GM19193 (cell line): ENCODE data around the gene PTGES.

ENCODE experiments used
- POLR2A ChIP-seq: IDR thresholded peaks from 4 replicates; pipeline ENCODE4 v1.6.1; 2011; ENCODE audit not compliant: insufficient read depth, insufficient read length; ENCODE audit errors: extremely low read depth

The PTGES gene

DNA sequence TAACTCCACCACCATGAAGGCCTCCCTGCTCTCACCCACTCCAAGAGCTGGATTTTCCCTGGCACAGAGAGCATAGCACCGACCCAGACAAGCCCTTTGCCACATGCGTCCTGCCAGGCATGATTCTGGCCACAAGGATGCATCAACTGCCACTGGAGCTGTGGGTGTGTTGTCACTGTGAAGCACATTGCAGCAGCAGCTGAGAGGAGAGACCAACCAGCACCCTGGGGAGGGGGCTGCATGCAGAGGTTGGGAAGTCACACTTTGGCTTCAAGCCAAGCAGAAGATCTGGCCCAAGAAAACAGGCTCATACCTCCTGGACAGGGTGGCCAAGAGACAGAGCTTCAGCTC lies 22.6 kb upstream of the PTGES start:
- TF ChIP-seq POLR2A: no peak

DNA sequence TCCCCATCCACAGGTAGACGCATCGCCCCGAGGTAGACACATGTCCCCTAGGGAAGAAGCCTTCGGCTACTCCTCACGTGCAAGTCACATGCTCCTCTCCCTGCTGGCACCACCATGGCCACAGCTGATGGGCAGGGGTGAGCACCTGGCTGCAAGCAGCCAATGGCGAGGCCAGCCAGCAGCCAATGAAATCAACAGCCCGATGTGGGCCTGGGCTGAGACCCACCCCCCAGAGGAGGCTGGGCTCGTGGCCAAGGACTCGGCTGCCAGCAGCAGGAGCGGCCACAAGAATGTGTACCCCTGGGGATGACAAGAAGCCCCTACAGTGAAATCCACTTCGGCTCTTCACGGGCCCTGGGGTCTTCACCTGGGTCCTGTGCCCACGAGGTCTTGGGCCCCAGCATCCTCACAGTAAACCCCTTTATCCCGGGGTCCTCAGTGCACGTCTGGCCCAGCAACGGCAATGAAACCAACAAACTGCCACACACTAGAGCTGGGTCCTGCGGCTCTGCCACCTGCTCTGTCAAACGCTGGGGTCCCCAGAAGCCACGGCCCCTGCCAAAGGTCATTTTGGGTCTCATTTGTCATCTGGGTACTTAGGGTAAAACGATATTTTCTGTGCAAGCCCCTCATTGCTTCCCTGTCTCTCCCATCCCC lies 22.1 kb upstream of the PTGES start:
- TF ChIP-seq POLR2A: no peak

DNA sequence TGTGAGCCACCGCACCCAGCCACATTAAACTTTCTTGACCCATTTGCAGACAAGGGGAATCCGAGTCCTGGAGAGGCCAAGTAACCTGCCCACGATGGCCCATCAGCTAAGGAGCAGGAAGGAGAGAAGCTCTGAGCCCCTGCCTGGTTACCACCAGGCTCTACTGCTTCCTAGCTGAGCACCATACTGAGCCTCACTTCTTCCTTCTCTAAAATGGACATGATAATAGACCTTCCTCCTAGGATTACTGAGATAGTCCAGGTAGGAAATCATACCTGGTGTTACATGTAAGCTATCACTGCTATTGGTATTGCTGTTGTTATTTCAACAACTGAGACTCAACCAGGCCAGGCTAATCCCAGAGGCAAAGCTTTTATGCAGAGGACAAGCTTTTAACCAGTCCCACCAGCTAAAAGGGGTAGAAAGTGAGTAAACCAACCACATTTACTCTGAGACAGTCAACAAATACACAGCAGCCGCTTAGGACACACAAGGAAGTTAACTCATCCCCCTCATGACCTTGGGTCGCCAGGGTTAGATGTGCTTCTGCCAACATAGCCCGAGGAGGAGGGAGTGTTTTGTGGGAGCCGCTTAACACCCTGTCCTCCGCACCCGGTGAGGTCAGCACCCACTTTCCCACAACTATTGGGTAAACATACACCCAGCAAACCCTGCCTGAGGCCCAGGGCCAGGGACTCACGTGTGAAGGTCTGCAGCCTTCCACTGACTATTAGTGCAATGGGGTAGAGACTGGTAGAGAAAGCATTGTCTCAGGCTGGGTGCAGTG lies 20.6 kb upstream of the PTGES start:
- no peak for TF ChIP-seq POLR2A

DNA sequence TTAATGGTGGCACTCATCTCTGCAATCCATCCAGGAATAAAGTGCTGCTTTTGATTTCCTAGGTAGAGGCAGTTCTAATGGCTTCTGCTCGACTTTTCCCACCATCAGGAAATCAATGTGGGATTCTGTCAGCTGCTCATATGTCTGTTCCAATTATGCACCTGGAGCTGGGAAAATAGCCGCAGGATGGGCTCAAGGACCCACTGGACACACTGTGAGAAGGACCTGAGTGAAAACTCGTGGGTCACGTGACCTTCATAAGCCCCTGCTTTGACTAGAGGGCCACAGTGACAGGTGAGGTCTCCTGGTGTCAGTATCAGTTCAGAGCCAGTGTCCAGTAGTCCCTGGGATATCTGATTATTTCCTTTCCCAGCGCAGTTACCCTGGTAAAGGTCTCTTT lies 17.9 kb upstream of the PTGES start:
- TF ChIP-seq POLR2A: no peak

DNA sequence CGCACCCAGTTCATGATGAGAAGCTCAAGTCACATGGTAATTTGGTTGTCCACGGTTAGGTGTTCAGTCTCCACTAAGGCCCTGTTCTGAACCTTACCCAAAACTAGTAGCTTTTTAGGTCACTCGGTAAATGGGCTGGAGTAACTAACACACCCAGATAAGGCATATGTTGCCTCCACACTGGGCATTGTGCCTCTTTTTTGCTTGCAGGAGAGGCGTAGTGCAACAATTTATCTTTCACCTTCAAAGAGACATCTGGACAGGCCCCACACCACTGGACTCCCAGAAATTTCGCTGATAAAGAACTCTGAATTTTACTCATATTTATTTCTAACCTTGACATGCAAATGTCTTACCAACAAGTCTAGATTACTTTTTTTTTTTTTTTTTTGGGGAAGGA lies 16.8 kb upstream of the PTGES start:
- no peak for TF ChIP-seq POLR2A

DNA sequence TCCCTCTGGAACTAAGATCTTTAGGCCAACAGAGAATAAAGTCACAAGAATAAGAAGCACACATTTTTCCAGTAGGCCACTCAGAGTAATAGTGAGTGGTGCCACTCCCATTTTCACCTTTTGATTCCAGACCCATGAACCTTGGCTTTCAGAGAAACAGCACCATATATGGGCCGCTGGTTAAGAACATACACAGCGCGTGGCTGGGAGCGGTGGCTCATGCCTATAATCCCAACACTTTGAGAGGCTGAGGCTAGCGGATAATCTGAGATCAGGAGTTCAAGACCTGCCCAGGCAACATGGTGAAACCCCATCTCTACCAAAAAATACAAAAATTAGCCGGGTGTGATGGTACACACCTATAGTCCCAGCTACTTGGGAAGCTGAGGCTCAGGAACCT lies 15.6 kb upstream of the PTGES start:
- TF ChIP-seq POLR2A: no peak

DNA sequence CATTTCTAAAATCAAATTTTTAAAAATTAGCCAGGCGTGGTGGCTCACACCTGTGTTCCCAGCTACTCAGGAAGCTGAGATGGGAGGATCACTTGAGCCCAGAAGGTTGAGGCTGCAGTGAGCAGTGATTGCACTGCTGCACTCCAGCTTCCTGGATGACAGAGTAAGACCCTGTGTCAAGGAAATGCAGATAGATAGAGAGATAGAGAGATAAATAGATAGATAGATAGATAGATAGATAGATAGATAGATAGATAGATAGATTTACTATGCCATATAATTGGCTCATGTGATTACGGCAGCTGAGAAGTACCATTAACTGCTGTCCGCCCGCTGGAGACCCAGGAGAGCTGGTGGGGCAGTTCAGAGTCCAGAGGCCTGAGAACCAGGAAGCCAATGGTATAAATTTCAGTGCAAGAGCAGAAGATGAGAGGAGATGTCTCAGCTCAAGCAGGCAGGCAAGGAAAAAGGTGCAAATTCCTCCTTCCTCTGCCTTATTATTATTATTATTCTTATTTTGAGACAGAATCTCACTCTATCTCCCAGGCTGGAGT lies 13.0 kb upstream of the PTGES start:
- TF ChIP-seq POLR2A: no peak

DNA sequence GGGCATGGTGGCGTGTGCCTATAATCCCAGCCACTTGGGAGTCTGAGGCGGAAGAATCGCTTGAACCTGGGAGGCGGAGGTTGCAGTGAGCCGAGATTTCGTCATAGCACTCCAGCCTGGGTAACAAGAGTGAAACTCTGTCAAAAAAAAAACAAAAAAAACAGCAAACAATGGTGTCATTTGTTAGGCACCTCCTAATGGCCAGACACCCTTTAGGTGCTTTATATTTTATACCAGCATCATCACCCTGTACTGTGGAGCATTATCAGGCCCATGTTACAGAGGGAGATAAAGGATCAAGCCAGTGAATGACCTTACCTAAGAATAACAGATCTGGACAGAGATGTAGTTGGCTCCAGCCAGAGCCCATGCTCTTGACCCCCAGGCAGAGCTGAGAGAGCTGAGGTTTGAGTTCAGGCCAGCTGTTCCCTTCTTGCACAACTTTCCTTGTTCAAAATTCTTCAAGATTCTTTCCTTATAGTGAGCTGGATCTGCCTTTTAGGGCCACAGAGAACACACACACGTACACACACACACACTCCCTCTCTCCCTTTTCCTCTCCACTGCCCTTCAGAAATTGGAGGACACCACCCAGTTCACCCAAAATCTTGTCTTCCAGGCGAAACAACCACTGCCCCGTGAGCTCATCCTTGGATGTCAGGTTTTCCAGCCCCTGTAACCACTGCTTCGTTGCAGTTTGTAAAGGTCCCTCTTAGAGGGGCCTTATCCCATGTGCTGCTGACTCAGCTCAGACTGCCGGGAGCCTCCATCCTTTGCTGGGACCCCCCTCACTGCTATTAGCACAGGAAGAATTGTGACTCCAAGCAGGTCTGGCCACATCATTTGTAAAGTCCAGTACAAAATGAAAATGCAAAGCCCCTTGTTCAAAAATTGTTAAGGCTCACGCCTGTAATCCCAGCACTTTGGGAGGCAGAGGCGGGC lies 10.4 kb upstream of the PTGES start:
- no peak for TF ChIP-seq POLR2A

DNA sequence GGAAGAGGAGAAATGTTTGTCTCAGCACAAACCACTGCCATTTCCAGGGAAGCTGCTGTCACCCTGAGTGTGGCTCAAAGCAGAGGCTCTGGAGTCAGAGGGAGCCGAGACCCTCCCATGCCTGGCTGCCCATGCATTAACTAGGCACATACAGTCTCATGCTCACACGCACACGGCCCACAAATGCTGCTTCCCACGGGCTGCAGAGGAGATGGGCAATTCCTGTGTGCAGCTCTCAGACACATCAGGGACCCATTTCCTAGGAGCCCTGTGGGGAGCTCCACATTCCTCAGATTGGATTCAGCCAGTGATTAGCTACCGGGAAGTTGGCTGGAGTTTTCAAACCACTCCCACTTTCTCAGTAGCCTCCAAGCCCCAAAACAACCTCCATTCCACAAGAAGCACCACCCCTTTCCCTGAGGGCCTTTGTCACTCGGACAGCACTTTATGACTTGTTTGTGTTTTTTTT lies 9.1 kb upstream of the PTGES start:
- TF ChIP-seq POLR2A: no peak

DNA sequence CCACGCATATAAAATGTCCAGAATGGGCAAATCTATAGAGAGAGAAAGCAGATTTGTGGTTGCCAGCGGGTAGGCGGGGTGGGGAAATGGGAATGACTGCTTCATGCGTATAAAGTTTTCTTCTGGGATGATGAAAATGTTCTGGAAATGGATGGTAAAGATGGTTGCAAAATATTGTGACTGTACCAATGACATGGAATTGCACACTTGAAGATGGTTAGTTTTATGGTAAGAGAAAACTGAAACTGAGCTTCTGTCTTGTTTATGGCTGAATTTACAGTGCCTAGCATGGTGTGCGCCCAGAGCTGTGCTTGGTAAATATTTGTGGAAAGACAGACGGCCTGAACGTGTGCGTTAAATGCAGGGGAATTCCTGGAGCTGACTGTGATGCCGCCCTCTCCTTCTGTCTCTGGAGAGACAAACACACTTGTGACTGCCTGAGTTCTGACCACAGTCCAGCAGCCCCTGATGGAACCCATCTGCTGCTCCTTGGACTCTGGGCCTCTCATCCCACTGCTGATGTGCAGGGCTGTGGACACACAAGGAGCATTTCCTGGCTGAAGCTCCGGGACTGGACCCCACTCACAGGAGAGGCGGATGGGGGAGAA lies 8.6 kb upstream of the PTGES start:
- no peak for TF ChIP-seq POLR2A

DNA sequence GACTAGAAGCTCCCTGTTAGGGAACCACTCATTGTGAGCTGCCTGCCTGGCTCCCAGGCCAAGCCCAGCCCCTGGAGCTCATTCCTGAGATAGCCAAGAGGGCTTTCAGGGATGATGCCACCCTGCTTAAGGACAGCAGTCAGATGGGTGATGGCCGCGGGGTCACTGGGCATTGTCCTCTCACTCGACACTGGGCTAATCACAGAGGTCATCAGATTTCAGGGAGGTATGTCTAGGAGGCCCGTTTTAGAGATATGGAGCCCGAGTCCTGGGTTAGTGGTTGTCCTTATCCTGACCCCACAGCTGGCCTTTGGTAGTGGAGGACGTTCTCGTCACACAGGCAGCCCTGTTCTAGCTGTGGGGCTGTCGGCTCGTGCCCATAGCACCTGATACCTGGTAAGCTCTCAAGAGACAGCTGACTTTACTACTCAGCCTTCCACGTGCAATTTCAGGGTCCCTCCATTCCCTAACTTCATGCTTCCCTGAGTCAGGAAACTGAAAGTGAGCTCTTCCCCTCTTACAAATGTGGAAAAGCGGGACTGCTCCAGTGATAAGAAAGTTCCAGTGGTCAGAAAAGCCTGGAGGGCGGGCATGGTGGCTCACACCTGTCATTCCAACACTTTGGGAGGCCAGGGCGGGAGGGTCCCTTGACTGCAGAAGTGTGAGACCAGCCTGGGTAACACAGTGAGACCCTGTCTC lies 7.1 kb upstream of the PTGES start:
- no peak for TF ChIP-seq POLR2A

DNA sequence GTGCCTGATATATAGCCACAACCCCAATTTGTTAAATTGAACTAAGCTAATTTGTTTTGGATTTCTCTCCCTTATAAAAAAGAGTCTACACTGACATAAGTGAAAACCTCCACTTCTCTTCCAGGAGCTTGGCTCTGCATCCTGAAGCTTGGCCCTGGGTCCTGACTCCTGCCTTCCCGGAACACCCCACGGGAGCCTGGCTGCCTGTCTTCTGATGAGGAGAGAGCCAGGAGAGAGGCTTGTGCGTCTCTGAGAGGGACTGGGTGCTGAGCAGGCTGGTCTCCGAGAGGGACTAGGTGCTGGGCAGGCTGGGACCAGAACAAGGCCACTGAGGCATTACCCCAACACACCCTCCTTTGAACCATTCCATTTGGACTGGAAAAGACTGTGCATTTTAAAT lies 6.5 kb upstream of the PTGES start:
- no peak for TF ChIP-seq POLR2A

DNA sequence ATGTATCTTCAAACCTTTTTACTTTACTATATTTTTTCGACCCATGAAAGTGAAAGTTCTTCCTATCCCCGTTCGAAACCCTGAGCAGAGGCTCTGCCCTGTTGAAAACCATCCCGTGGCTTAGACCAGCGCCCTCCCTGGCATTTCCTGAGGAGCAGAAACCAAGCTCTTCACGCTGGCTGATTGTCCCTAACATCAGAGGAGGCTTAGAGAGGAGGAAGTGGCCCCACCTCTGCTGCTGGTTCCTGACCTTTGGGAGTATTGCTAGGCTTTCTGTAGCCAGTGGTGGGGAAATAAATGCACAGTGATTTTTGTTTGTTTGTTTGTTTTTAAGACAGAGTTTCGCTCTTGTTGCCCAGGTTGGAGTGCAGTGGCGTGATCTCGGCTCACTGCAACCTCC lies 4.2 kb upstream of the PTGES start:
- no peak for TF ChIP-seq POLR2A

DNA sequence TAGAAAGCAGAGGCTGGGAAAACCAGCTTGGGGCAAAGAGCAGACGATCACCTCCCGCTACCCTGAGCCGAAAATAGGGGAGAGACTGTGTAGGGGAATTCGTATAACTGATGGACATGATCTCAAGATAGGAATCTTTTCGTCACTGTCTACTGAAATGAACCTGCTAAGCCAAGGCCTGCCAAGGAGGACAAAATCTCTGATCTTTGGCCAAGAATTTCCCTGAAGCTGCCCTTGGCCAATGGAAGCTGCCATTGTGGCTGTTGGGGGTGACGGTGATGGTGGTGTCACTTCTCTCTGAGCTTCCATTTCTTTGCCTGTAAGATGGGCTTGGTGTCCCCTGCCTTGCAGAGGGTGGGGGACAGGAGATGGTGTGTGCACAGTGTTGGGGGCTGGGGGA lies 3.3 kb upstream of the PTGES start:
- TF ChIP-seq POLR2A: no peak
